Dermis microvascular lymphatic vessel endothelial cell (primary cell): ENCODE measurements around the gene SPO11. TPM values are rescaled to one million over a fixed set of nuclear protein-coding genes. Genes with fewer than 3 reads are reported as not detected.

Source experiments
- DNase-seq, 2 donors: peaks; one replicate each; pipeline versions ENCODE4 v3.0.0 to v3.0.0-alpha.2; 2010; ENCODE audit warnings: low read depth in 2 of 2
- total RNA-seq: library from RNA; depleted of rRNA; stranded (reverse); fragments of >200 nt; gene quantifications from 2 replicates; pipeline ENCODE4 v1.2.1, GENCODE V29; 2014

SPO11 gene
- total RNA-seq, 1 donor from 2014 or later = not detected

GRCh38 chr20:57375652-57376230, 46.1 kb downstream of the SPO11 start:
- DNase-seq = no peak

- DNase-seq = no peak
These were observed 47.7 kb downstream of the SPO11 start for GRCh38 chr20:57377350-57377749.

- no peak for DNase-seq
These were observed 48.5 kb downstream of the SPO11 start for GRCh38 chr20:57378107-57378506.

- no peak for DNase-seq
These were observed 49.2 kb downstream of the SPO11 start for GRCh38 chr20:57378646-57379262.

- DNase-seq = no peak
These were observed 49.7 kb downstream of the SPO11 start for GRCh38 chr20:57379263-57379647.

- no peak for DNase-seq
These were observed 50.6 kb downstream of the SPO11 start for GRCh38 chr20:57380081-57380750.

- peak in 1 of 2 donors; percentile 71 for DNase-seq
These were observed 52.2 kb downstream of the SPO11 start for GRCh38 chr20:57381596-57382503.

- DNase-seq = no peak
These were observed 52.9 kb downstream of the SPO11 start for GRCh38 chr20:57382516-57382915.

- no peak for DNase-seq
These were observed 54.1 kb downstream of the SPO11 start for GRCh38 chr20:57383447-57384347.

- DNase-seq = no peak
These were observed 54.9 kb downstream of the SPO11 start for GRCh38 chr20:57384486-57384885.

GRCh38 chr20:57384953-57385761, 55.6 kb downstream of the SPO11 start:
- no peak for DNase-seq

- no peak for DNase-seq
These were observed 56.3 kb downstream of the SPO11 start for GRCh38 chr20:57385940-57386339.

- DNase-seq = no peak
These were observed 57.2 kb downstream of the SPO11 start for GRCh38 chr20:57386762-57387161.

GRCh38 chr20:57387463-57387862, 57.9 kb downstream of the SPO11 start:
- DNase-seq = no peak

- no peak for DNase-seq
These were observed 58.4 kb downstream of the SPO11 start for GRCh38 chr20:57387945-57388371.

- peak in 1 of 2 donors; percentile 62 for DNase-seq
These were observed 59.5 kb downstream of the SPO11 start for GRCh38 chr20:57388953-57389694.

GRCh38 chr20:57389695-57390603, 60.3 kb downstream of the SPO11 start:
- no peak for DNase-seq
